Measurements from ENCODE around the gene PODXL2.
"Not testable (repeated sequence)": the region's sequence is repeated elsewhere in the genome, so short reads cannot be mapped to it uniquely, and the experiment has no call there.

The PODXL2 gene

GRCh38 chr3:127604546-127605165 is 24.3 kb upstream of the PODXL2 start:
- Histone ChIP-seq H3K4me1 (ENCODE audit: low read length) (peaks cover 15% of the 10 kb centered on the region), H3K4me2 (ENCODE audit: low read length) (no peak overlapping the region), H3K27ac (ENCODE audit: low read length) (no peak overlapping the region), H4K20me1 (ENCODE audit: insufficient read depth, low read length) (peaks cover 23% of the 10 kb centered on the region), H3K9ac (ENCODE audit: low read length) (no peak overlapping the region), H3K9me3 (ENCODE audit: insufficient read depth, low read length) (no peaks in the 10 kb centered on the region), H3K4me3 (ENCODE audit: low read length) (no peak overlapping the region), H2AFZ (ENCODE audit: low read depth, low read length) (no peak overlapping the region), H3K36me3 (replicated peaks; ENCODE audit: low read depth, low read length) (peaks cover 77% of the 10 kb centered on the region), H3K79me2 (ENCODE audit: low read length) (peaks cover 70% of the 10 kb centered on the region), H3K27me3 (ENCODE audit: low read depth, low read length) (no peaks in the 10 kb centered on the region)
- TF ChIP-seq EZH2phosphoT487 (IDR thresholded peaks at IDR 0.05; ENCODE audit: low read depth) (no peak), CTCF (IDR thresholded peaks at IDR 0.05; ENCODE audit: low read depth, low read length) (no peak)

- H3K36me3 ChIP-seq (replicated peaks; ENCODE audit: low read depth, low read length), result peaks cover 77% of the 10 kb centered on the region
- H2AFZ ChIP-seq (ENCODE audit: low read depth, low read length); H3K4me3 ChIP-seq (ENCODE audit: low read length); H3K27ac ChIP-seq (ENCODE audit: low read length); H3K9ac ChIP-seq (ENCODE audit: low read length); H3K4me1 ChIP-seq (ENCODE audit: low read length); H3K4me2 ChIP-seq (ENCODE audit: low read length); H3K9me3 ChIP-seq (ENCODE audit: insufficient read depth, low read length); H3K27me3 ChIP-seq (ENCODE audit: low read depth, low read length): not testable (repeated sequence)
- peaks cover 65% of the 10 kb centered on the region for H3K79me2 ChIP-seq (ENCODE audit: low read length)
- peaks cover 28% of the 10 kb centered on the region for H4K20me1 ChIP-seq (ENCODE audit: insufficient read depth, low read length)
These were observed 23.4 kb upstream of the PODXL2 start for GRCh38 chr3:127605547-127605946.

DNA sequence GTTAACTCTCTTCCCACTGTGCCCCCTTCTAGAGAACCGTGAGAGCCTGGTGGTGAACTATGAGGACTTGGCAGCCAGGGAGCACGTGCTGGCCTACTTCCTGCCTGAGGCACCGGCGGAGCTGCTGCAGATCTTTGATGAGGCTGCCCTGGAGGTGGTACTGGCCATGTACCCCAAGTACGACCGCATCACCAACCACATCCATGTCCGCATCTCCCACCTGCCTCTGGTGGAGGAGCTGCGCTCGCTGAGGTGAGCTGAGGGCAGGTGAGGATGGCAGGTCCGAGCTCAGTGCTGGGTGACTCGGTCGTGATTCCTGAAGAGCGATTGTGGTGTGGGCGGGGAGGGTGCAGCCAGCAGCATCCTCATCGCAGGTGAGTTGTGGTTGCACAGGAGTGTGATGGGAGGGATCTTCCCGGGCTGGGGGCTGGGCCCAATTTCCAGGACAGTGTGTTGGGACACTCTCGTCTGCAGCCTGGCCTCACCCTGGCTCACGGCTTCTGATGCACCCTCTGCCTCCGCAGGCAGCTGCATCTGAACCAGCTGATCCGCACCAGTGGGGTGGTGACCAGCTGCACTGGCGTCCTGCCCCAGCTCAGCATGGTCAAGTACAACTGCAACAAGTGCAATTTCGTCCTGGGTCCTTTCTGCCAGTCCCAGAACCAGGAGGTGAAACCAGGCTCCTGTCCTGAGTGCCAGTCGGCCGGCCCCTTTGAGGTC is 22.7 kb upstream of the PODXL2 start:
- Histone ChIP-seq H3K36me3 (replicated peaks; ENCODE audit: low read depth, low read length) (peaks cover 78% of the 10 kb centered on the region), H3K27me3 (ENCODE audit: low read depth, low read length) (no peaks in the 10 kb centered on the region), H2AFZ (ENCODE audit: low read depth, low read length) (no peak overlapping the region), H3K27ac (ENCODE audit: low read length) (no peak overlapping the region), H3K9ac (ENCODE audit: low read length) (no peak overlapping the region), H3K4me3 (ENCODE audit: low read length) (no peak overlapping the region), H3K9me3 (ENCODE audit: insufficient read depth, low read length) (no peaks in the 10 kb centered on the region), H3K79me2 (ENCODE audit: low read length) (peaks cover 65% of the 10 kb centered on the region), H3K4me1 (ENCODE audit: low read length) (peaks cover 3% of the 10 kb centered on the region; the same call in 1 of the 2 replicates), H3K4me2 (ENCODE audit: low read length) (no peak overlapping the region), H4K20me1 (ENCODE audit: insufficient read depth, low read length) (peaks cover 31% of the 10 kb centered on the region)
- TF ChIP-seq EZH2phosphoT487 (IDR thresholded peaks at IDR 0.05; ENCODE audit: low read depth), result no peak
- no peak for TF ChIP-seq CTCF (IDR thresholded peaks at IDR 0.05; ENCODE audit: low read depth, low read length)

- Histone ChIP-seq H3K4me3 (ENCODE audit: low read length) (no peak overlapping the region), H2AFZ (ENCODE audit: low read depth, low read length) (no peak overlapping the region), H3K9me3 (ENCODE audit: insufficient read depth, low read length) (no peaks in the 10 kb centered on the region), H3K4me2 (ENCODE audit: low read length) (no peak overlapping the region), H4K20me1 (ENCODE audit: insufficient read depth, low read length) (peaks cover 27% of the 10 kb centered on the region), H3K9ac (ENCODE audit: low read length) (no peak overlapping the region), H3K79me2 (ENCODE audit: low read length) (peaks cover 59% of the 10 kb centered on the region), H3K36me3 (replicated peaks; ENCODE audit: low read depth, low read length) (peaks cover 74% of the 10 kb centered on the region), H3K27ac (ENCODE audit: low read length) (no peak overlapping the region), H3K27me3 (ENCODE audit: low read depth, low read length) (no peaks in the 10 kb centered on the region), H3K4me1 (ENCODE audit: low read length) (no peaks in the 10 kb centered on the region)
- TF ChIP-seq CTCF (IDR thresholded peaks at IDR 0.05; ENCODE audit: low read depth, low read length), result no peak
- TF ChIP-seq EZH2phosphoT487 (IDR thresholded peaks at IDR 0.05; ENCODE audit: low read depth), result no peak
These were observed 21.9 kb upstream of the PODXL2 start for GRCh38 chr3:127606981-127607595.

Measured in OCI-LY3 (cell line).